SJCRH30 (cell line): ENCODE results near the gene XYLT2. TPM values are rescaled to one million over a fixed set of nuclear protein-coding genes. Genes with fewer than 3 reads are reported as not detected.

ENCODE experiments used
- DNase-seq, 2 experiments: peaks; one replicate each; pipeline ENCODE4 v3.0.0-alpha.2; 2015 to 2020
- H3K27ac ChIP-seq: fragments of 250-450 bp; sonication (Bioruptor Pico); 2 replicates; pipeline ENCODE4 v1.5.1; 2020; ENCODE audit warnings: mild to moderate bottlenecking, moderate library complexity
- H3K27me3 ChIP-seq: fragments of 250-450 bp; sonication (Bioruptor Pico); 2 replicates; pipeline ENCODE4 v1.5.1; 2020; ENCODE audit warnings: mild to moderate bottlenecking, moderate library complexity
- H3K36me3 ChIP-seq: fragments of 250-450 bp; sonication (Bioruptor Pico); 2 replicates; pipeline ENCODE4 v1.5.1; 2020; ENCODE audit warnings: mild to moderate bottlenecking, moderate library complexity
- H3K4me1 ChIP-seq: fragments of 250-450 bp; sonication (Bioruptor Pico); 2 replicates; pipeline ENCODE4 v1.5.1; 2020; ENCODE audit warnings: mild to moderate bottlenecking, moderate library complexity
- H3K4me3 ChIP-seq: fragments of 250-450 bp; sonication (Bioruptor Pico); 2 replicates; pipeline ENCODE4 v1.5.1; 2020; ENCODE audit warnings: mild to moderate bottlenecking, moderate library complexity
- H3K9me3 ChIP-seq: fragments of 250-450 bp; sonication (Bioruptor Pico); replicated peaks from 2 replicates; pipeline ENCODE4 v1.5.1; 2020; ENCODE audit warnings: mild to moderate bottlenecking, moderate library complexity
- total RNA-seq: library from RNA; depleted of rRNA; stranded (reverse); fragments of >200 nt; shearing (Covaris generic); gene quantifications from 2 replicates; pipeline ENCODE4 v1.2.3, GENCODE V29; 2014

Gene XYLT2
- total RNA-seq, 1 experiment from 2014 or later, result 18.5 TPM

DNA sequence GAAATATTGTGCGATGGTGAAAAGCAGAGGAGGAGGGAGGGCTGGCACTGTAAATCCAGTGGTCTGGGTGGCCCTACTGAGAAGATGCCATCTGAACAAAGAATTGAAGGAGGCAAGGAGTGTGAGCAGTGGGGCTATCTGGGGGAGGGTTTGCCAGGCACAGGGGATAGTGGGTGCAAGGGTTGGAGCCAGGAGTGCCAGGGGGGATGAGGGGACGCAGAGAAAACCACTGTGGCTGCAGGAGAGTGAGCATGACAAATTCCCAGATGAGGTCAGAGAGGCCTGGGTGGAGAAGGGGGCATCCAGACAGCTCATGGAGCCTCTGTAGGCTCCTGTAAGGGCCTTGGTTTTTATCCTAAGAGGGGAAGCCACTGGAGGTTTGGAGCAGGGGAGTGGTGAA is 4.8 kb downstream of the XYLT2 start:
- no peak for DNase-seq
- Histone ChIP-seq H3K27me3 (no peaks in the 10 kb centered on the region), H3K27ac (no peak overlapping the region), H3K36me3 (no peaks in the 10 kb centered on the region), H3K4me1 (no peaks in the 10 kb centered on the region), H3K4me3 (no peak overlapping the region), H3K9me3 (no peaks in the 10 kb centered on the region)

DNA sequence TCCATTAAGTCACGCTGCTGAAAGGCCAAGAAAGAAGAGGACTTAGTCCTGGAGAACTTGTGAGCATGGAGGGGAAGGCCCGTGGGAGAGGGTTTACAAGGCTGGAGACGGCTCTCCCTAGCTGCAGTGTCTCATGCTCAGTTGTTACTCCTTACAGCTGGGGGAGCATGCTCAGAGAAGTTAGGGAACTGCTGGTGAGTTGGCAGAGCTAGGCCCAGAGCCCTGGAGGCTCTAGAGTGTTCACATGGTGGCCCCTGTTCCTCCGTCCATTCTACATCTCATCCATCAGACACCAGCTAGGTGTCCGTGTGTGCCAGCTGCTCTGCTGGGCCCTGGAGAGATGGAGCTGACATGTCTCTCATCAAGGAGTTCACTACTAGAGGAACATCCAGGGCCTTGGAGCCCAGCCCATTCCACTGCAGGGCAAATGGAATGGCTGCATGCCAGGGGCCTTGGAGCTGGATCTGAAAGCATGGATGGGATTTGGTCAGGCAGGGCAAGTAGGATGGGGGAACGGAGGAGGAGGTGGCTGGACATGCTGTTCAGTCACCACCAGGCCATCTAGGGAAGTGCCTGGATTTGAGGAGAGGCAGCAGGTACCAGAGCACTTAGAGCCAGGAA is 6.3 kb downstream of the XYLT2 start:
- H3K4me3 ChIP-seq, result no peak overlapping the region
- no peaks in the 10 kb centered on the region for H3K9me3 ChIP-seq
- H3K27ac ChIP-seq, result no peak overlapping the region
- no peaks in the 10 kb centered on the region for H3K27me3 ChIP-seq
- DNase-seq, result no peak
- H3K36me3 ChIP-seq, result peaks cover 3% of the 10 kb centered on the region
- no peaks in the 10 kb centered on the region for H3K4me1 ChIP-seq

DNA sequence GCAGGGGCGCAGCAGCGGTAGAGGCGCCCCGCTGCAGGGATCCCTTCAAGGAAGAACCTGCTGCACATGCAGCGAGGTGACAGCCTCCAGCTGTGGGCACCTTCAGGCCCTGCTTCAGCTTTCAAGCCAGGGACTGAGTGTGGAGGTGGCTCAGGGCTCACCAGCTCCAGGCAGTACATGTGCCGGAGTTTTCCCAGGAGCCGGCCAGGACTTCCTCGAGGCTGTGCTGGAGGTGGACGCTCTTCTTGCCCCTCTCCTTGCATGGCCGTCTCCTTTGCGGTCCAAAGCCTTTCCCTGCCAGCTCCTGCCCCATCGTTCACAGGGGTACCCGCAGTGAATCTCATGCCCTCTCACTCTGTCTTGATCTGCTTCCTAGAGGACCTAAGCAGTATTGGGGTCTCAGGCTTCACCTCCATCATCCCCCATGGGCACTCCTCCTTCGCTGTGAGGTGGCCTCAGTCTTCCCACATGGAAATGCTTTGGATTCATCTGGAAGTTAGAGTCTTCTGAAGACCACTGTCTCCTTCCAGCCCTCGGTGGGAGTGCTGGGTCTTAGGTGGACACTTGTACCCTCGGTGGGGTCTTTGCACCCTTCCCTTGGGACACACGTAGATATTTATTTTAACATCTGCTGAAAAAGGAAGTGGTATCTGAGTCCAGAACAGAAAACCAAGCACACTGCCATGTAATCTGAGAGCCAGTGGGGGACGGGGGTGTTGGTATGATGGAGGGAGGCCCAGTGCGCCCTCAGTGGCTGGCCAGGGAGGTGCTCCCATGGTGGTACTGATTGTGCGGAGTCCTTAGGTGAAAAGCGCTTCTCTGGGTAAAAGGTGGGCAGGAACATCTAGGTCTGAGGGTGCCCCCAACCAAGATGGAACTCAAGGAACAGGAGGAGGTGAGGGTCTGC is 7.0 kb downstream of the XYLT2 start:
- H3K27ac ChIP-seq, result no peak overlapping the region
- no peak for DNase-seq
- no peaks in the 10 kb centered on the region for H3K9me3 ChIP-seq
- H3K4me3 ChIP-seq, result no peak overlapping the region
- no peaks in the 10 kb centered on the region for H3K27me3 ChIP-seq
- peaks cover 3% of the 10 kb centered on the region for H3K36me3 ChIP-seq
- no peaks in the 10 kb centered on the region for H3K4me1 ChIP-seq

DNA sequence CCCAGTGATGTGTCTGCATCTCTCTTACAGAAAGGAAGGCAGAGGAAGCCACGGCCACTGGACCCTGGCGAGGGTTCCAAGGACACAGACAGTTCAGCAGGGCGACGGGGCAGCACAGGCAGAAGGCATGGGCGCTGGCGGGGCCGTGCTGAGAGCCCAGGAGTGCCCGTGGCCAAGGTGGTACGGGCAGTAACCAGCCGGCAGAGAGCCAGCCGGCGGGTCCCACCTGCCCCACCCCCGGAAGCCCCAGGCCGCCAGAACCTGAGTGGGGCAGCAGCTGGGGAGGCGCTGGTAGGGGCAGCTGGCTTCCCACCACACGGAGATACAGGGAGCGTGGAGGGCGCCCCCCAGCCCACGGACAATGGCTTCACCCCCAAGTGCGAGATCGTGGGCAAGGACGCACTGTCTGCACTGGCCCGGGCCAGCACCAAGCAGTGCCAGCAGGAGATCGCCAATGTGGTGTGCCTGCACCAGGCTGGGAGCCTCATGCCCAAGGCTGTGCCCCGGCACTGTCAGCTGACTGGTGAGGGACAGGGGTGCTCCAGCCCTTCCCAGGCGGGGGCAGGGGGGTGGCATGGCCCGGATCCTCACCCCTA is 7.8 kb downstream of the XYLT2 start:
- Histone ChIP-seq H3K27ac (no peak overlapping the region), H3K9me3 (no peaks in the 10 kb centered on the region), H3K4me3 (no peak overlapping the region), H3K27me3 (no peaks in the 10 kb centered on the region), H3K4me1 (no peaks in the 10 kb centered on the region), H3K36me3 (peaks cover 6% of the 10 kb centered on the region)
- no peak for DNase-seq

DNA sequence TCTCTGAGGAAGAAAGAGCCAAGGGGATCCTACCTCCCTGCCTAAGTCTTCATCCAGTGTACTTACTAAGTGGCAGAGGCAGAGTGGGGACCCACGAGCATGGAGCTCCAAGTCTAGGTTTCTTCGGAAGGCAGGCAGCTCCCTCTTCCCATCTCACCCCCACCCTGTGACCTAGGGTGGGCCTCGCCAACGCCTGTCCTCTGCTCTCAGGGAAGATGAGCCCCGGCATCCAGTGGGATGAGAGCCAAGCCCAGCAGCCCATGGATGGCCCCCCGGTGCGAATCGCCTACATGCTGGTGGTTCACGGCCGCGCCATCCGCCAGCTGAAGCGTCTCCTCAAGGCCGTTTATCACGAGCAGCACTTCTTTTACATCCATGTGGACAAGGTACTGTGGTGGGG is 8.3 kb downstream of the XYLT2 start:
- Histone ChIP-seq H3K9me3 (no peaks in the 10 kb centered on the region), H3K27me3 (no peaks in the 10 kb centered on the region), H3K4me1 (no peaks in the 10 kb centered on the region), H3K27ac (no peak overlapping the region), H3K36me3 (peaks cover 6% of the 10 kb centered on the region), H3K4me3 (no peak overlapping the region)
- DNase-seq, result no peak

DNA sequence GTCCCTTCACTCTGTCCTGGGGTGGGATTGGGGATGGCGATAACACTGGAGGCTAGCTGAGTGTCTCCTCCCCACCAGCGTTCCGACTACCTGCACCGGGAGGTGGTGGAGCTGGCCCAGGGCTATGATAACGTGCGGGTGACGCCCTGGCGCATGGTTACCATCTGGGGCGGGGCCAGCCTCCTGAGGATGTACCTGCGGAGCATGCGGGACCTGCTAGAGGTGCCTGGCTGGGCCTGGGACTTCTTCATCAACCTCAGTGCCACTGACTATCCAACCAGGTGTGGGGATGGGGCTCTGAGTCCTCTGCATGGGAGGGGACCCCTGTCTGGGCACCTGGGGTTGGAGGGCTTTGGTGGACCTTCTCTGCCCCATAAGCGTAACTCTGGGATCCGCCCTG is 8.8 kb downstream of the XYLT2 start:
- peaks cover 6% of the 10 kb centered on the region for H3K36me3 ChIP-seq

DNA sequence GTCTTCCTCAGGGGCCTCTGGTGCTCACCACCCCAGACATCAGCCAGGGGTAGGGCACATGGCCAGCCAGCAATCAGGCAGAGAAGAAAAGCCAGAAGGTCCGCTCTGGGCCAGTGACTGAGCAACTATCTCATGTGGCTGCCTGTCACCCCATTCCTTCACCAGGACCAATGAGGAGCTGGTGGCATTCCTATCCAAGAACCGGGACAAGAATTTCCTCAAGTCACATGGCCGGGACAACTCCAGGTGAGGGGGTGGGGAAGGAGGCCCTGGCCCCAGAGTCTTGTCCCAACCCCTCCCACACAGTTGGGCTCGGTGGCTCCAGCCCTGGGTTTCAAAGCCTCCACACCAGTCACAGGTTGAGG is 9.4 kb downstream of the XYLT2 start:
- Histone ChIP-seq H3K27me3 (no peaks in the 10 kb centered on the region), H3K36me3 (peaks cover 6% of the 10 kb centered on the region), H3K27ac (no peak overlapping the region), H3K4me3 (no peak overlapping the region), H3K4me1 (no peaks in the 10 kb centered on the region), H3K9me3 (no peaks in the 10 kb centered on the region)
- no peak for DNase-seq

More for the DNA sequence above, 8.8 kb downstream of the XYLT2 start:
- DNase-seq, result no peak
- Histone ChIP-seq H3K27ac (no peak overlapping the region), H3K27me3 (no peaks in the 10 kb centered on the region), H3K4me3 (no peak overlapping the region), H3K9me3 (no peaks in the 10 kb centered on the region), H3K4me1 (no peaks in the 10 kb centered on the region)

DNA sequence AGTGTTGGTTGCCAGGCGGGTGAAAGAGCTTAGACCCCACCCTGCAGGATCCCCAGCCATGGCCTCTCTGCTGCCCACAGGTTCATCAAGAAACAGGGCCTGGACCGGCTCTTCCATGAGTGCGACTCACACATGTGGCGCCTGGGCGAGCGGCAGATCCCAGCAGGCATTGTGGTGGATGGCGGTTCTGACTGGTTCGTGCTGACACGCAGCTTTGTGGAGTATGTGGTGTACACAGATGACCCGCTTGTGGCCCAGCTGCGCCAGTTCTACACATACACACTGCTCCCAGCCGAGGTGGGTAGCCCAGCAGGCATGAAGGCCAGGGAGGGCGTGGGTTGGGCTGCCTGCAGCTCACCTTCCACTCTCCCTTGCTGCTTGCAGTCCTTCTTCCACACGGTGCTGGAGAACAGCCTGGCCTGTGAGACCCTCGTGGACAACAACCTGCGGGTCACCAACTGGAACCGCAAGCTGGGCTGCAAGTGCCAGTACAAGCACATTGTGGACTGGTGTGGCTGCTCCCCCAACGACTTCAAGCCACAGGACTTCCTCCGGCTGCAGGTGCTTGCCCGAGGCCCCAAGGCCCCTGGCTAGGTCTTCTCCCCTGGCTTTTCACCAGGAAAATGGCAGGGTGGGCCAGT is 9.9 kb downstream of the XYLT2 start:
- no peak for DNase-seq

DNA sequence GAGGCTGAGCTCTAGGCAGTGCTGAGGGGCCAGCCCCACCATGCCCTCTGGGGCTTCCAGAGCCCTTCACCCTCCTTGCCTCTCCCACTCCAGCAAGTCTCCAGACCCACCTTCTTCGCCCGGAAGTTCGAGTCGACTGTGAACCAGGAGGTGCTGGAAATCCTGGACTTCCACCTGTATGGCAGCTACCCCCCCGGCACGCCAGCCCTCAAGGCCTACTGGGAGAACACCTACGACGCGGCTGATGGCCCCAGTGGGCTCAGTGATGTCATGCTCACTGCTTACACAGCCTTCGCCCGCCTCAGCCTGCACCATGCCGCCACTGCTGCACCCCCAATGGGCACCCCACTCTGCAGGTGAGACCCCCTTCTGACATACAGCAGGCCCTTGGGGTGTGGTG is 10.5 kb downstream of the XYLT2 start:
- no peaks in the 10 kb centered on the region for H3K4me1 ChIP-seq
- no peaks in the 10 kb centered on the region for H3K27me3 ChIP-seq
- H3K27ac ChIP-seq, result no peak overlapping the region
- H3K4me3 ChIP-seq, result no peak overlapping the region
- H3K9me3 ChIP-seq, result no peaks in the 10 kb centered on the region
- no peak for DNase-seq
- peaks cover 6% of the 10 kb centered on the region for H3K36me3 ChIP-seq

More for the DNA sequence above, 9.9 kb downstream of the XYLT2 start:
- no peak overlapping the region for H3K27ac ChIP-seq
- no peak overlapping the region for H3K4me3 ChIP-seq
- H3K9me3 ChIP-seq, result no peaks in the 10 kb centered on the region
- no peaks in the 10 kb centered on the region for H3K4me1 ChIP-seq
- H3K36me3 ChIP-seq, result peaks cover 6% of the 10 kb centered on the region
- no peaks in the 10 kb centered on the region for H3K27me3 ChIP-seq

DNA sequence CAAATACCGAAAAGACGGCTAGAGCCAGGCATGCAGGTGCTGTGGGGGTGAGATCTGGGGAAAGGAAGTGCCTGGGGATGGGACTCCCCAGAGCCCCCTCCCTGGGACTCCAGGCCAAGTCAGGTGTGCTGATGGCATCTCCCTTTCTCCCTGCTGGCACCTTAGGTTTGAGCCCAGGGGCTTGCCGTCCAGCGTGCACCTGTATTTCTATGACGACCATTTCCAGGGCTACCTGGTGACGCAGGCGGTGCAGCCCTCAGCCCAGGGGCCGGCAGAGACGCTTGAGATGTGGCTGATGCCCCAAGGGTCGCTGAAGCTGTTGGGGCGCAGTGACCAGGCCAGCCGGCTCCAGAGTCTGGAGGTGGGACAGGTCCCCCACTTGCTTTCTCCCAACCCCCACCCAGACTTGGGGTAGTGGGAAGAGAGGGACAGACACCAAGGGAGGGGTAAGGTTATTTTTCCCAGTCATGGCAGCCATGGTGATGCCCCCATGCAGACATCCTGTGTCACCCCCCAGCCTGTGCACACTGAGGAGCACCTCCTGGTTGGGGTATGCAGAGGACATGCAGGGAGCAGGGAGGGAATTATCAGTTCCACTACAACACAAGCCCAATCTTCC is 11.1 kb downstream of the XYLT2 start:
- no peaks in the 10 kb centered on the region for H3K4me1 ChIP-seq
- no peak overlapping the region for H3K4me3 ChIP-seq
- H3K27me3 ChIP-seq, result no peaks in the 10 kb centered on the region
- no peaks in the 10 kb centered on the region for H3K9me3 ChIP-seq
- no peak overlapping the region for H3K27ac ChIP-seq
- H3K36me3 ChIP-seq, result peaks cover 6% of the 10 kb centered on the region
- no peak for DNase-seq

DNA sequence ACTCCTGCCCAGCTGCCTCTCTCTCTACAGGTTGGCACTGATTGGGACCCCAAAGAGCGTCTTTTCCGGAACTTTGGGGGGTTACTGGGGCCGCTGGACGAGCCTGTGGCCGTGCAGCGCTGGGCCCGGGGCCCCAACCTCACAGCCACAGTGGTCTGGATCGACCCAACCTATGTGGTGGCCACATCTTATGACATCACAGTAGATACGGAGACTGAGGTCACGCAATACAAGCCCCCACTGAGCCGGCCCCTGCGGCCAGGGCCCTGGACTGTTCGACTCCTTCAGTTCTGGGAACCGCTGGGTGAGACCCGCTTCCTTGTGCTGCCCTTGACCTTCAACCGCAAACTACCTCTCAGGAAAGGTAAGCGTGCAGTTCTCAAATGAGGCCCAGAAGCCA is 12.3 kb downstream of the XYLT2 start:
- no peak overlapping the region for H3K27ac ChIP-seq
- peaks cover 6% of the 10 kb centered on the region for H3K36me3 ChIP-seq
- H3K4me1 ChIP-seq, result no peaks in the 10 kb centered on the region
- no peaks in the 10 kb centered on the region for H3K9me3 ChIP-seq
- no peaks in the 10 kb centered on the region for H3K27me3 ChIP-seq
- DNase-seq, result no peak
- H3K4me3 ChIP-seq, result no peak overlapping the region

DNA sequence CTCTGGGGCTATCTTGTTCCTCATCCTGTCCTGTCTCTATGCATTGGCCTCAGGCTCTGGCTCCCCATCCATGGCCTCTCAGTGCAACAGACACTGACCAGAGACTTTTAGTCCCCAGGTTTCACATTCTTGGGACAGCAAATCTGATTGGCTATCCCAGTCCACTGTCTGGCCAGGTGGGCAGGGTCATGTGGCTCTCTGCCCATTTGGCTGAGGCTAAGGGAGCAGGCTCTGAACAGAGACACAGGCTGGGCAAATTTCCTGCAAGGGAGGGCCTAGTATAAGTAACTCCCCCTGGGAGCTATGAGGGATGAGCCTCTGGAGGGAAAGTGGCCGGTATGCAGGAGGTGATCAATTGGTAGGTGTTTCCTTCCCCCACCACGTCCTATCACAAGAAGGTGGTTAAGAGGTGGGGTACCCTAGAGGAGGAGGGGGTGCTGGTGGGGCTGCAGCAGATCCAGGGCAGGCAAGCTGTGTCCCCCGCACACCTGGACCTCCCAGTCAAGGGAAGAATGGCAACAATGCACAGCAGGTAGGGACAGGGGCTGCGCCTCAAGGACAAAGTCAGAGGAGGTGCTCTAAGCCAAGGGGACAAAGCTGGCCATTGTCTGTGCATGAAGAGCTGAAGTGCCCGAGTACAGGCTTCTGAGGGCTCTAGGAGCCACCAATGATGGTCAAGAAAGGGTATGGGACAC is 13.2 kb downstream of the XYLT2 start:
- Histone ChIP-seq H3K27ac (no peak overlapping the region), H3K36me3 (peaks cover 6% of the 10 kb centered on the region)

DNA sequence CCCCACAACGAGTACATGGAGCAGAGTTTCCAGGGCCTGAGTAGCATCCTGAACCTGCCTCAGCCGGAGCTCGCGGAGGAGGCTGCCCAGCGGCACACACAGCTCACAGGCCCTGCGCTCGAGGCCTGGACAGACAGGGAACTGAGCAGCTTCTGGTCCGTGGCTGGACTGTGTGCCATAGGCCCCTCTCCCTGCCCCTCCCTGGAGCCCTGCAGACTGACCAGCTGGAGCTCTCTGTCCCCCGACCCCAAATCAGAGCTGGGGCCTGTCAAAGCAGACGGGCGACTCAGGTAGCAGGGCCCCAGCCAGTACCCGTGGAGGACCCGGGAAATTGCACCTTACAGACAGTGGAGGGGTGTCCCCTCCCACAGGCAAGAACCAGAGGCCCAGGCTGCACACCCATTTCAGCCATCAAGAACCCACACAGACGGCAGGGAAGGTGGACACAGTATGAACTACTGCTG is 14.1 kb downstream of the XYLT2 start:
- peaks cover 6% of the 10 kb centered on the region for H3K36me3 ChIP-seq

More for the DNA sequence above, 13.2 kb downstream of the XYLT2 start:
- H3K4me3 ChIP-seq, result no peak overlapping the region
- no peaks in the 10 kb centered on the region for H3K4me1 ChIP-seq
- DNase-seq, result no peak
- H3K9me3 ChIP-seq, result no peaks in the 10 kb centered on the region
- H3K27me3 ChIP-seq, result no peaks in the 10 kb centered on the region

DNA sequence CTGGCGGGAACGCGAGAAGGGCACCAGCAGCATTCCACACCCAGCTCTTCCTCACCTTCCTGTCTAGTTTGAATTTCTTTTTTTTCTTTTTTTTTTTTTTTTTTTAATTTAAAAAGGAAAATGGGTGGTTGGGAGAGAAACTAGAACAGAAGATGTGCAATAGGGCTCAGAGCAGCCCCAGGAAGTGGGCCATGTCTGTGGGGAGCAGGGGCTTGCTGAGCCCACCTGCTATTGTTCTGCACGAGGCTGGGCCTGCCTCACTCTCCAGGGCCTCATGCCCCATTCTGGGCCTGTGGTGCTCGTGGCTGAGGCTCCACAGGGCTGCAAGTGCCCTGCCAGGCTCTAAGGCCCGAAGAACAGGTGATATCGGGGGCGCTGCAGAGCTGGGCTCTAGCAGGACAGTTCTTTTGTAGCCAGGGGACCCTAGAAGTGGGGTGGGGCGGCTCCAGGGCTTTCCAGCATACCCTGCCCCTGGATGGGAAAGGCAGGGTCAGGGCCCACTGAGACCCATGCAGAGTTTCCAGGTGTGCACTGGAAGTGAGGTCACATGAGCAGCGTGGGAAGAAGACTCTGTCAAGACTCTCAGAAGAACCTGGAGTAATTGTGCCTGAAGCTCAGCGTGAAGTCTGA is 14.7 kb downstream of the XYLT2 start:
- no peaks in the 10 kb centered on the region for H3K4me1 ChIP-seq
- no peak overlapping the region for H3K27ac ChIP-seq
- H3K9me3 ChIP-seq, result no peaks in the 10 kb centered on the region
- no peak overlapping the region for H3K4me3 ChIP-seq
- H3K27me3 ChIP-seq, result no peaks in the 10 kb centered on the region
- no peak for DNase-seq
- peaks cover 6% of the 10 kb centered on the region for H3K36me3 ChIP-seq

More for the DNA sequence above, 14.1 kb downstream of the XYLT2 start:
- DNase-seq, result no peak
- H3K9me3 ChIP-seq, result no peaks in the 10 kb centered on the region
- no peaks in the 10 kb centered on the region for H3K4me1 ChIP-seq
- no peak overlapping the region for H3K27ac ChIP-seq
- no peak overlapping the region for H3K4me3 ChIP-seq
- H3K27me3 ChIP-seq, result no peaks in the 10 kb centered on the region
